ELF-1 (cell line): ENCODE results near the gene KCNE4.

Experiments
- DNase-seq: peaks from one replicate; pipeline ENCODE4 v3.0.0-alpha.2; 2016; ENCODE audit warnings: low read depth, low spot score

KCNE4 gene

GRCh38 chr2:223041527-223042109, 10.4 kb upstream of the KCNE4 start:
- DNase-seq: peak; percentile 74

GRCh38 chr2:223042284-223042683, 9.7 kb upstream of the KCNE4 start:
- no peak for DNase-seq

- no peak for DNase-seq
Observed at GRCh38 chr2:223042704-223043118, 9.3 kb upstream of the KCNE4 start.

- DNase-seq: no peak
Observed at GRCh38 chr2:223043164-223043941, 8.6 kb upstream of the KCNE4 start.

GRCh38 chr2:223044092-223044836, 7.7 kb upstream of the KCNE4 start:
- DNase-seq: peak; percentile 41

- no peak for DNase-seq
Observed at GRCh38 chr2:223044916-223045700, 6.9 kb upstream of the KCNE4 start.

- no peak for DNase-seq
Observed at GRCh38 chr2:223046470-223047040, 5.4 kb upstream of the KCNE4 start.

GRCh38 chr2:223047260-223047761, 4.7 kb upstream of the KCNE4 start:
- DNase-seq: peak; percentile 73

- DNase-seq: no peak
Observed at GRCh38 chr2:223048519-223048918, 3.5 kb upstream of the KCNE4 start.

GRCh38 chr2:223049356-223049755, 2.6 kb upstream of the KCNE4 start:
- no peak for DNase-seq

- no peak for DNase-seq
Observed at GRCh38 chr2:223050188-223050587, 1.8 kb upstream of the KCNE4 start.

GRCh38 chr2:223050900-223051504, 988 bp upstream of the KCNE4 start:
- no peak for DNase-seq

GRCh38 chr2:223052548-223053483, 826 bp downstream of the KCNE4 start:
- DNase-seq: no peak

- no peak for DNase-seq
Observed at GRCh38 chr2:223053484-223054192, 1.6 kb downstream of the KCNE4 start.

GRCh38 chr2:223054193-223054781, 2.3 kb downstream of the KCNE4 start:
- no peak for DNase-seq

GRCh38 chr2:223055140-223055539, 3.1 kb downstream of the KCNE4 start:
- no peak for DNase-seq

- no peak for DNase-seq
Observed at GRCh38 chr2:223055836-223056235, 3.8 kb downstream of the KCNE4 start.

GRCh38 chr2:223056701-223057418, 4.9 kb downstream of the KCNE4 start:
- DNase-seq: no peak
